ENCODE data around the gene ZNF3.

ZNF3 gene

GRCh38 chr7:100124301-100125230, 43.0 kb upstream of the ZNF3 start:
- TF ChIP-seq, protein P1, sequence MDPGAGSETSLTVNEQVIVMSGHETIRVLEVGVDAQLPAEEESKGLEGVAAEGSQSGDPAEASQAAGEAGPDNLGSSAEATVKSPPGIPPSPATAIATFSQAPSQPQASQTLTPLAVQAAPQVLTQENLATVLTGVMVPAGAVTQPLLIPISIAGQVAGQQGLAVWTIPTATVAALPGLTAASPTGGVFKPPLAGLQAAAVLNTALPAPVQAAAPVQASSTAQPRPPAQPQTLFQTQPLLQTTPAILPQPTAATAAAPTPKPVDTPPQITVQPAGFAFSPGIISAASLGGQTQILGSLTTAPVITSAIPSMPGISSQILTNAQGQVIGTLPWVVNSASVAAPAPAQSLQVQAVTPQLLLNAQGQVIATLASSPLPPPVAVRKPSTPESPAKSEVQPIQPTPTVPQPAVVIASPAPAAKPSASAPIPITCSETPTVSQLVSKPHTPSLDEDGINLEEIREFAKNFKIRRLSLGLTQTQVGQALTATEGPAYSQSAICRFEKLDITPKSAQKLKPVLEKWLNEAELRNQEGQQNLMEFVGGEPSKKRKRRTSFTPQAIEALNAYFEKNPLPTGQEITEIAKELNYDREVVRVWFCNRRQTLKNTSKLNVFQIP (CRISPR knock-in tag; IDR thresholded peaks at IDR 0.05; ENCODE audit: borderline replicate concordance, low read depth): no peak
- no peak for TF ChIP-seq ZNF565 (CRISPR knock-in tag; conservative IDR thresholded peaks at IDR 0.05; ENCODE audit: low read depth)
- no peak for ATAC-seq

DNA sequence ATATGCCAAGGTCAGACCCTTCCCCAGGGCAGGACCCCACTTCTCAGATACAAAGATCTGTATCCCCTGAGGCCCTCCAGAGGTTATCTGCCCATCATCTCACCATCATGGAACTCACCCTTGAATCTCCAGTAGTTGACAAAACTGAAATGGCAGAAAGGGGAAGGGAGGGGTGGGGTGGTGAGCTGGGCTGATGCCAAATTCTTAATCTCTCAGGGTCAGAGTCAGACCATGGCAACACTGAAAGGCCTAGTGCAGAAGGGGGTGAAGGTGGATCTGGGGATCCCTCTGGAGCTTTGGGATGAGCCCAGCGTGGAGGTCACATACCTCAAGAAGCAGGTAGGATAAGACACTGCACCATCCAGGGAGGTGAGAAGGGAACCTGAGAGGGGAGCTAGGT, 41.0 kb upstream of the ZNF3 start:
- TF ChIP-seq ESRRG (CRISPR knock-in tag; IDR thresholded peaks at IDR 0.05) (no peak), CSRNP3 (CRISPR knock-in tag; IDR thresholded peaks at IDR 0.05) (no peak), RARB (CRISPR knock-in tag; IDR thresholded peaks at IDR 0.05) (no peak), ISL1 (CRISPR knock-in tag; IDR thresholded peaks at IDR 0.05) (no peak)
- TF ChIP-seq, protein P2, sequence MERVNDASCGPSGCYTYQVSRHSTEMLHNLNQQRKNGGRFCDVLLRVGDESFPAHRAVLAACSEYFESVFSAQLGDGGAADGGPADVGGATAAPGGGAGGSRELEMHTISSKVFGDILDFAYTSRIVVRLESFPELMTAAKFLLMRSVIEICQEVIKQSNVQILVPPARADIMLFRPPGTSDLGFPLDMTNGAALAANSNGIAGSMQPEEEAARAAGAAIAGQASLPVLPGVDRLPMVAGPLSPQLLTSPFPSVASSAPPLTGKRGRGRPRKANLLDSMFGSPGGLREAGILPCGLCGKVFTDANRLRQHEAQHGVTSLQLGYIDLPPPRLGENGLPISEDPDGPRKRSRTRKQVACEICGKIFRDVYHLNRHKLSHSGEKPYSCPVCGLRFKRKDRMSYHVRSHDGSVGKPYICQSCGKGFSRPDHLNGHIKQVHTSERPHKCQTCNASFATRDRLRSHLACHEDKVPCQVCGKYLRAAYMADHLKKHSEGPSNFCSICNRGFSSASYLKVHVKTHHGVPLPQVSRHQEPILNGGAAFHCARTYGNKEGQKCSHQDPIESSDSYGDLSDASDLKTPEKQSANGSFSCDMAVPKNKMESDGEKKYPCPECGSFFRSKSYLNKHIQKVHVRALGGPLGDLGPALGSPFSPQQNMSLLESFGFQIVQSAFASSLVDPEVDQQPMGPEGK (CRISPR knock-in tag; IDR thresholded peaks at IDR 0.05; ENCODE audit: borderline replicate concordance): no peak
- no peak for ATAC-seq

DNA sequence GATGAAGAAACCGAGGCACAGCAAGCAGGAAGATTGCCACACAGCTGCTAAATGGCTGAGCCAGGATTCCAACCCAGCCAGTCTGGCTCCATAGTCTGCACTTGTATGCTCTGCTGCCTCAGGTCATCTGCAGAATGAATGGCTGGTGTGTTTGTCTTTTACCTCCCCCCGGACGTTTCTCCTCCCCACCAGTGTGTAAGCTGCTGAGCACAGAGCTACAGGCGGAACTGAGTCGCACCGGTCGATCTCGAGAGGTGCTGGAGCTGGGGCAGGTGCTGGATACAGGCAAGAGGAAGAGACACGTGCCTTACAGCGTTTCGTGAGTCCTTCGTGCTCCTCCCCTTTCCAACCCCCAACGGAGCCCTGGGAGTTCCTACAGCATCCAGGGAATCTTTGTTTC, 40.5 kb upstream of the ZNF3 start:
- ATAC-seq: no peak

DNA sequence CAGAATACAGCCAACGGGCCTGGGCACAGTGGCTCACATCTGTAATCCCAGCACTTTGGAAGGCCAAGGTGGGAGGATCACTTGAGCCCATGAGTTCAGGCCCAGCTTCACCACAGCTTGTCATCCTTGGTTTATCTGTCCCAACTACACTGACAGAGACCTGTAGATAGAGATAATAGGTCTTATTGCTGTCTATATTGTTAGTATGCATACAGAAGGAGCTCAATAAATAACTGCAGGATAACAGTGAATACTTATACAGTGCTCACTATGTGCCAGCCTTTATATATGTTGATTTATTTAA, 39.2 kb upstream of the ZNF3 start:
- no peak for ATAC-seq
- TF ChIP-seq BACH2 (CRISPR knock-in tag; IDR thresholded peaks at IDR 0.05; ENCODE audit: borderline replicate concordance) (no peak), PPARA (CRISPR knock-in tag; IDR thresholded peaks at IDR 0.05; ENCODE audit: borderline replicate concordance) (no peak), ZC3H10 (CRISPR knock-in tag; IDR thresholded peaks at IDR 0.05) (no peak), ZNF565 (CRISPR knock-in tag; conservative IDR thresholded peaks at IDR 0.05; ENCODE audit: low read depth) (no peak), ZNF8 (CRISPR knock-in tag; IDR thresholded peaks at IDR 0.05) (no peak), CSRNP3 (CRISPR knock-in tag; IDR thresholded peaks at IDR 0.05) (no peak), ZFP30 (CRISPR knock-in tag; IDR thresholded peaks at IDR 0.05) (no peak), TOX (CRISPR knock-in tag; IDR thresholded peaks at IDR 0.05; ENCODE audit: borderline replicate concordance) (no peak), ZFP3 (CRISPR knock-in tag; IDR thresholded peaks at IDR 0.05) (no peak), TSHZ2 (CRISPR knock-in tag; IDR thresholded peaks at IDR 0.05) (no peak), CREB5 (CRISPR knock-in tag; IDR thresholded peaks at IDR 0.05; ENCODE audit: low read depth) (no peak), ARNTL (CRISPR knock-in tag; IDR thresholded peaks at IDR 0.05; ENCODE audit: borderline replicate concordance, low read depth) (no peak), RARB (CRISPR knock-in tag; IDR thresholded peaks at IDR 0.05) (no peak), ESRRG (CRISPR knock-in tag; IDR thresholded peaks at IDR 0.05) (no peak)
- TF ChIP-seq, protein P2 (CRISPR knock-in tag; IDR thresholded peaks at IDR 0.05; ENCODE audit: borderline replicate concordance): no peak

More for the DNA sequence above, 40.5 kb upstream of the ZNF3 start:
- TF ChIP-seq ZC3H10 (CRISPR knock-in tag; IDR thresholded peaks at IDR 0.05) (no peak), OSR1 (CRISPR knock-in tag; IDR thresholded peaks at IDR 0.05) (no peak), RARB (CRISPR knock-in tag; IDR thresholded peaks at IDR 0.05) (no peak), ZNF565 (CRISPR knock-in tag; conservative IDR thresholded peaks at IDR 0.05; ENCODE audit: low read depth) (no peak), CREB5 (CRISPR knock-in tag; IDR thresholded peaks at IDR 0.05; ENCODE audit: low read depth) (no peak), GLIS3 (CRISPR knock-in tag; IDR thresholded peaks at IDR 0.05) (no peak), CSDC2 (CRISPR knock-in tag; IDR thresholded peaks at IDR 0.05) (no peak)

All from SK-N-SH treated with all-trans-retinoic acid at 6 μM for 48 hours (cell line).